ENCODE data around the gene KCTD16.

DNA sequence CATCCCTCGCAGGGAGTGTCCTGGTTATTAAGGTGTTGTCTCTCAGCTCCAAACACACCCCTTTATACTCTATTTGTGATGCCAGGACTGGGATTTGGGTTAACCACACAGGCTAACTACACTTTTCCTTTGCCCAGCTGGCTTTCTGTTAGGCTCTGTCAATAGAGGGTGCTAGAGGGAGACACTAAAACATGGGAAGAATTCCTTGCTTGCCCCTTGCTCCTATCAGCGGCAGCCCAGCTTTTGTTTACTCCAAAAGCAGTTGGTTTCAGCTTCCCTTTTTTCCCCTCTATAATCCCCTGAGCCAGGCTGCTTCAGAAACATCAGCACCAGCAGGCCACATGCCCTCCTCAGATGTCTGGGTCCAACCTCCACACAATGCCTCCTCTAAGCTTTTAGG lies 297.1 kb downstream of the KCTD16 start:
- TF ChIP-seq, protein P1, sequence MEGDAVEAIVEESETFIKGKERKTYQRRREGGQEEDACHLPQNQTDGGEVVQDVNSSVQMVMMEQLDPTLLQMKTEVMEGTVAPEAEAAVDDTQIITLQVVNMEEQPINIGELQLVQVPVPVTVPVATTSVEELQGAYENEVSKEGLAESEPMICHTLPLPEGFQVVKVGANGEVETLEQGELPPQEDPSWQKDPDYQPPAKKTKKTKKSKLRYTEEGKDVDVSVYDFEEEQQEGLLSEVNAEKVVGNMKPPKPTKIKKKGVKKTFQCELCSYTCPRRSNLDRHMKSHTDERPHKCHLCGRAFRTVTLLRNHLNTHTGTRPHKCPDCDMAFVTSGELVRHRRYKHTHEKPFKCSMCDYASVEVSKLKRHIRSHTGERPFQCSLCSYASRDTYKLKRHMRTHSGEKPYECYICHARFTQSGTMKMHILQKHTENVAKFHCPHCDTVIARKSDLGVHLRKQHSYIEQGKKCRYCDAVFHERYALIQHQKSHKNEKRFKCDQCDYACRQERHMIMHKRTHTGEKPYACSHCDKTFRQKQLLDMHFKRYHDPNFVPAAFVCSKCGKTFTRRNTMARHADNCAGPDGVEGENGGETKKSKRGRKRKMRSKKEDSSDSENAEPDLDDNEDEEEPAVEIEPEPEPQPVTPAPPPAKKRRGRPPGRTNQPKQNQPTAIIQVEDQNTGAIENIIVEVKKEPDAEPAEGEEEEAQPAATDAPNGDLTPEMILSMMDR (IDR thresholded peaks at IDR 0.05), result peak in 9 of 12 donors; percentile 9 to 52 (median 29)
- no peak for TF ChIP-seq POLR2A (IDR thresholded peaks at IDR 0.05)

Measured in heart left ventricle (tissue), 13 donors.